GM23338 (cell line): Measurements from ENCODE around the gene L2HGDH.

ENCODE experiments used
- CREB1 ChIP-seq: fragments of 250-450 bp; sonication (Bioruptor Pico); IDR thresholded peaks from 2 replicates; pipeline ENCODE4 v1.5.0; 2020; ENCODE audit warnings: low read depth, mild to moderate bottlenecking, moderate library complexity
- CTCF ChIP-seq, 2 experiments: fragments of 200-600 bp in 1 of 2; sonication (generic) in 1 of 2; conservative IDR thresholded peaks; 2 replicates each; pipeline versions ENCODE4 v1.5.1 to v1.6.1; 2016 to 2017; ENCODE audit warnings: antibody characterized with exemption in 2 of 2, low read depth in 2 of 2, mild to moderate bottlenecking in 2 of 2, moderate library complexity in 1 of 2
- EZH2 ChIP-seq: fragments of 200-600 bp; sonication (generic); IDR thresholded peaks from one replicate; pipeline ENCODE4 v1.8.0; 2017; ENCODE audit warnings: antibody characterized with exemption, mild to moderate bottlenecking, low read depth; ENCODE audit not compliant: unreplicated experiment
- EZH2phosphoT487 ChIP-seq: fragments of 200-600 bp; sonication (generic); IDR thresholded peaks from one replicate; pipeline ENCODE4 v1.8.1; 2018; ENCODE audit warnings: antibody characterized with exemption; ENCODE audit not compliant: unreplicated experiment
- NANOG ChIP-seq: IDR thresholded peaks from 2 replicates; pipeline ENCODE4 v1.6.1; 2016; ENCODE audit warnings: antibody characterized with exemption, borderline replicate concordance
- POLR2AphosphoS5 ChIP-seq: IDR thresholded peaks from 2 replicates; pipeline ENCODE4 v1.6.1; 2016; ENCODE audit warnings: antibody characterized with exemption, low read depth
- REST ChIP-seq: IDR thresholded peaks from one replicate; pipeline ENCODE4 v1.6.1; 2018; ENCODE audit warnings: antibody characterized with exemption; ENCODE audit not compliant: unreplicated experiment
- ZNF331 ChIP-seq: fragments of 250-450 bp; sonication (Bioruptor Pico); IDR thresholded peaks from 2 replicates; pipeline ENCODE4 v1.5.0; 2020; ENCODE audit warnings: low read depth, mild to moderate bottlenecking, moderate library complexity

- TF ChIP-seq EZH2, result no peak
- TF ChIP-seq NANOG, result no peak
- no peak for TF ChIP-seq REST
- TF ChIP-seq POLR2AphosphoS5, result no peak
- no peak for TF ChIP-seq CTCF (conservative IDR thresholded peaks at IDR 0.05; ENCODE audit: low read depth in 2 of 2)
- no peak for TF ChIP-seq CREB1 (CRISPR knock-in tag)
- TF ChIP-seq EZH2phosphoT487, result no peak
- no peak for TF ChIP-seq ZNF331
Observed at GRCh38 chr14:50347521-50347920, 35.5 kb upstream of the L2HGDH start.
